Prostate gland (tissue), 2 donors: Measurements from ENCODE around the gene DSC2. TPM values are rescaled to one million over a fixed set of nuclear protein-coding genes. Genes with fewer than 3 reads are reported as not detected.
A peak's percentile ranks its signal among the peaks of the same experiment; 100 is the strongest.

Experiments
- DNase-seq: peaks from one replicate; pipeline ENCODE4 v3.0.0-alpha.2; 2019; ENCODE audit warnings: low spot score
- H3K27ac ChIP-seq, 2 donors: fragments of 200-600 bp; sonication (generic); 2 replicates each; pipeline ENCODE4 v1.5.1; 2017 to 2019
- H3K27me3 ChIP-seq: fragments of 200-600 bp; sonication (generic); replicated peaks from 2 replicates; pipeline ENCODE4 v1.5.1; 2019; ENCODE audit not compliant: insufficient read depth
- H3K36me3 ChIP-seq, 2 donors: fragments of 200-600 bp; sonication (generic); 1 replicate in 1 of 2; 2 replicates in 1 of 2; pipeline versions ENCODE4 v1.5.1 to v1.8.1; 2017 to 2019
- H3K4me1 ChIP-seq: fragments of 200-600 bp; sonication (generic); replicated peaks from 2 replicates; pipeline ENCODE4 v1.5.1; 2019
- H3K4me3 ChIP-seq, 2 donors: fragments of 200-600 bp; sonication (generic); 2 replicates each; pipeline ENCODE4 v1.5.1; 2017 to 2019
- H3K9me3 ChIP-seq: fragments of 200-600 bp; sonication (generic); 2 replicates; pipeline ENCODE4 v1.5.1; 2017
- POLR2A ChIP-seq: fragments of 450-650 bp; IDR thresholded peaks from one replicate; pipeline ENCODE4 v1.6.1; 2016; ENCODE audit warnings: antibody characterized with exemption, mild to moderate bottlenecking
- POLR2AphosphoS5 ChIP-seq: sonication (generic); formaldehyde crosslinking; IDR thresholded peaks from one replicate; pipeline ENCODE4 v1.6.1; 2017; ENCODE audit warnings: antibody characterized with exemption
- WGBS: methylation state at CpG from one replicate; pipeline ENCODE4 v1.1.5; 2018; 5-methylcytosine and 5-hydroxymethylcytosine counted together
- intact Hi-C: fragments of 100-400 bp; cut with DNase I; formaldehyde crosslinking; loops from one replicate; pipeline ENCODE4 v1.14.2; 2022
- total RNA-seq, 2 donors: library from RNA; depleted of rRNA; stranded (reverse); fragments of >200 nt; gene quantifications; one replicate each; pipeline ENCODE4 v1.1.0, GENCODE V29; 2016
- TF ChIP-seq, protein P1 (sequence below), 4 experiments: fragments of 200-600 bp in 2 of 4; fragments of 450-650 bp in 2 of 4; sonication (generic) in 2 of 4; IDR thresholded peaks; 1 replicate in 3 of 4; 2 replicates in 1 of 4; pipeline ENCODE4 v1.5.1; 2016 to 2019; ENCODE audit warnings: antibody characterized with exemption in 4 of 4, mild to moderate bottlenecking in 2 of 4, moderate library complexity in 2 of 4

DSC2 gene
- total RNA-seq, 2 donors from 2014 or later, result 8.4 to 29.1 TPM

DNA sequence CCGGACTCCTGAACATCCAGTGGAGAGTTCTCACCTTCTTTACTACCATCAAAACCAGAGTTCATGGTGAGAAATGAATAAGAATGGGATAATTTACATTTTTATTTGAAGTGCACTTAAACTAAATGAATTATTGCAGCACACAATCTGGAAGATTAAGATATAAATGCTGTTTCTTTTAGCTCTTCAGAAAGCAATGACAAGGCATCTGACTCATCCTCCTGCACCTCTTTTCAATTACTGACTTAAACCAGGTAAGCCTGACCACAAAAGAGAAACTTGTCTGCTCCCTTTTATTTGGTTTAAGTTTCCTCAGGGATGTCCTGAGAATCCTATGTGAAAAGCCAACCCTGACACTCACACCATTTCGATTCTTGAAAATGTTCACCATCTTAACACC, 720 bp upstream of the DSC2 start:
- intact Hi-C loops, result loop anchor here (10.0 kb wide), 1 partner anchor 58 kb away; the partner anchor contains the start of gene DSC3
- Histone ChIP-seq H3K27ac (peak overlapping the region in 1 of 2 donors; percentile 93), H3K4me3 (no peak overlapping the region), H3K9me3 (no peaks in the 10 kb centered on the region), H3K4me1 (no peaks in the 10 kb centered on the region), H3K36me3 (no peaks in the 10 kb centered on the region), H3K27me3 (no peaks in the 10 kb centered on the region)
- TF ChIP-seq, protein P1, sequence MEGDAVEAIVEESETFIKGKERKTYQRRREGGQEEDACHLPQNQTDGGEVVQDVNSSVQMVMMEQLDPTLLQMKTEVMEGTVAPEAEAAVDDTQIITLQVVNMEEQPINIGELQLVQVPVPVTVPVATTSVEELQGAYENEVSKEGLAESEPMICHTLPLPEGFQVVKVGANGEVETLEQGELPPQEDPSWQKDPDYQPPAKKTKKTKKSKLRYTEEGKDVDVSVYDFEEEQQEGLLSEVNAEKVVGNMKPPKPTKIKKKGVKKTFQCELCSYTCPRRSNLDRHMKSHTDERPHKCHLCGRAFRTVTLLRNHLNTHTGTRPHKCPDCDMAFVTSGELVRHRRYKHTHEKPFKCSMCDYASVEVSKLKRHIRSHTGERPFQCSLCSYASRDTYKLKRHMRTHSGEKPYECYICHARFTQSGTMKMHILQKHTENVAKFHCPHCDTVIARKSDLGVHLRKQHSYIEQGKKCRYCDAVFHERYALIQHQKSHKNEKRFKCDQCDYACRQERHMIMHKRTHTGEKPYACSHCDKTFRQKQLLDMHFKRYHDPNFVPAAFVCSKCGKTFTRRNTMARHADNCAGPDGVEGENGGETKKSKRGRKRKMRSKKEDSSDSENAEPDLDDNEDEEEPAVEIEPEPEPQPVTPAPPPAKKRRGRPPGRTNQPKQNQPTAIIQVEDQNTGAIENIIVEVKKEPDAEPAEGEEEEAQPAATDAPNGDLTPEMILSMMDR (IDR thresholded peaks at IDR 0.05), result no peak
- no peak for TF ChIP-seq POLR2AphosphoS5
- TF ChIP-seq POLR2A, result no peak
- WGBS, result 81% methylated on average over 2 of the region's 2 CpGs
- DNase-seq, result no peak

DNA sequence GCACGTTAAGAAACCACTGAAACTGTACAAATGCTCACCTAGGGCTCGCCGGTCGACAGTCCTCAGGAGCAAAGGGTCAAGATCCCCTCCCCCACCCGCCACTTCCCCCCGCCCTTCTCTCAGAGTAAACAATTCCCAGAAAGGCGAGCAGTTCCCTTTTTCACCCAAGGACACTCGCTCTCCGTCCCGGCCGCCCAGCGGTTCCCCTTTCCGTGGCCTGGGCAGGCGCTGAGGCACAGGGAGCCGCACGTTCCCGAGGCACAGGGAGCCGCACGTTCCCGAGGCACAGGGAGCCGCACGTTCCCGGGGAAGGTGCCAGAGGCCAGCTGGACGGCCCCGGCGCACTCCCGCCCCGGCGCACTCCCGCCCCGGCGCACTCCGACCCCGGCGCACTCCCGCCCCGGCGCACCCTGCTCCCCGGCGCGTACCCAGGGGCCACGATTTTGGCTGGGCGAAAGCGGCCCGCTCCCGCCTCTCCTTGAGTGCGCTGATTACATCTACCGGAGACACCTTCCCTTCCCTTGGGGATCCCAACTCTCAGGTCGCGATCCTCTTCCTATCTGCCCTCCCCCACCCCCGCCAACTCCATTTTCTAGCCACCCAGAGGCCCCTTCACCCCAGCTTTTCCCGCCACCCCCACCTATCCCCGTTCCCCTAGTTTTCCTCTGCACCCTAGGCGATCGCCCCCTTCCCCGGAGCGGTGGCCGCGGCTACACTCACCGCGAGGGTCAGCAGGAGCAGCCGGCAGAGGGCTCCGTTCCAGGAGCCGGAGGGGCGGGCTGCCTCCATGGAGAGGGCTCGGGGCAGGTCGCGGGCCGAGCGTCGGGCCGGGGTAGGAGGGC, 817 bp downstream of the DSC2 start:
- 4% methylated on average over 63 of the region's 72 CpGs for WGBS
- no peaks in the 10 kb centered on the region for H3K36me3 ChIP-seq
- H3K9me3 ChIP-seq, result no peaks in the 10 kb centered on the region
- peak overlapping the region; percentile 50 to 74 for H3K4me3 ChIP-seq
- TF ChIP-seq, protein P1 (IDR thresholded peaks at IDR 0.05), result no peak
- peak; percentile 44 for TF ChIP-seq POLR2A
- peak; percentile 53 for DNase-seq
- intact Hi-C loops, result loop anchor here (10.0 kb wide), 1 partner anchor 57 kb away; the partner anchor contains the start of gene DSC3
- peak overlapping the region; percentile 91 to 93 for H3K27ac ChIP-seq
- H3K27me3 ChIP-seq, result no peaks in the 10 kb centered on the region
- no peaks in the 10 kb centered on the region for H3K4me1 ChIP-seq

DNA sequence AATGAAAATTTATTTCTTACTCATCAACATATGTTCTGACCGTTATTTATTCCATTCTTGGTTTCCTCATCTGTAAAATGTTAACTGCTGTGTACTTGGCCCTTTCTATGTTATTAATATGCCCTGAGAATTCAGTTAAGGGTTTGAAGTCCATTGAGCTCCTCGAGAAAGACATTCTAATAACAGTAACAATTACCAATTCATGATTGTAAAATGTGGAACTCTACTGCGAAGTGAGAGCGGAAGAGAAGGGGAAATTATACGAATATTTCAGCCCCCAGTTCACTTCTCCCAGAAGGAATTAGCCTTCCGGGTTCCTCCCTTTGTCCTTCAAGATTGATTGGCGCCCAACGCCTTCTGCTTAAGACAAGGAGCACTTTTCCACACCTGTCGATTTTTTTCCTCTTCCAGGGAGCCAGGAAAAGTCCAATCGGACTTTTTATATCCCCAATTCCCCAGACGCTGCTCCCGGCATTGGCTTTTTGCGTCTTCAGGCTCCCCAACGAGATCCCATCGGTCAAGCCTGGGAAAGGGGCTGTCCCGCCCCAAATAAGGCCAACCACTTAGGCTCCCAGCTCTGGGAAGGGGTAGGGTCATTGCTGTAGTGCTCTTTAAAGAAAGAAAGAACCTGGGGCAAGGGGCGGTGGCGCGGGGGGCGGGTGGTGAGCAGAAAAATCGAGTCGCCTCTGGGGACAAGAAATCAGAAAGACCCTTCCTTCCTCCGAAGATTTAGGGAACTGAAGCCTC, 1.6 kb downstream of the DSC2 start:
- no peaks in the 10 kb centered on the region for H3K9me3 ChIP-seq
- peak overlapping the region; percentile 91 to 93 for H3K27ac ChIP-seq
- WGBS, result 11% methylated on average over 23 of the region's 23 CpGs
- H3K4me1 ChIP-seq, result no peaks in the 10 kb centered on the region
- intact Hi-C loops, result loop anchor here (10.0 kb wide), 1 partner anchor 56 kb away; the partner anchor contains the start of gene DSC3
- no peak for TF ChIP-seq POLR2AphosphoS5
- TF ChIP-seq, protein P1 (IDR thresholded peaks at IDR 0.05), result no peak
- no peak for TF ChIP-seq POLR2A
- H3K27me3 ChIP-seq, result no peaks in the 10 kb centered on the region
- no peaks in the 10 kb centered on the region for H3K36me3 ChIP-seq
- H3K4me3 ChIP-seq, result peak overlapping the region; percentile 50 to 74
- DNase-seq, result peak; percentile 5

DNA sequence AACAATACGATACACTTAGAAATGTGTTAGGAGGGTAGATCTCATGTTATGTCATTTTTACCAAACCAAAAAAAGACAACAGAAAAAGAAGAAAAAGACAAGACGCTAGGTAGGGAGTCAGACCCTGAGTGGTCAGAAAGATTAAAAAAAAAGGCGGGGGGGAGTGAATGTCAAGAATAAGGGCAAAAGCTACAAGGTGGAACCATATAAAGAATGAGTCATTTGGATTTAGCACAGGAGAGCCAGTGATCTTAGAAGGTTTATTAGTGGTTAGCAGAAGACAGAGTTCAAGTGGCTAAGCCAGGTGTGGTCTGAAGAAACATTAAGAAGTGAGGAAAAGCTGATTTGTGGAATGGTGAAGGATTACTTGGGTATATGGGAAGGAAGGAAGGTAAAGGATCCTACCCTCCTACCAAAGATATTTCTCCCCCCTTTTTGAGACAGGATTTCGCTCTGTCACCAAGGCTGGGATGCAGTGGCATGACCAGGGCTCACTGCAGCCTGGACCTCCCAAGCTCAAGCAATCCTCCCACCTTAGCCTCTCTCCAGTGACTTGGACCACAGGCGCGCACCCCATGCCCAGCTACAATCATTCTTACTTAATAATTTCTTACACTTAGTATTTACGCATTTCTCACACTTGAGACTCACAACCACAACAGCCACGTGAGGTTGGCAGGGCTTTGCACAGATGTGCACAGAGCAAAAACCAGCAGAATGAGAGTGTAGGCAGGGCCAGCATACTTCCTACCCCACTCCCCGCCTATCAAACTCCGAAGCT, 2.6 kb downstream of the DSC2 start:
- Histone ChIP-seq H3K9me3 (no peaks in the 10 kb centered on the region), H3K36me3 (no peaks in the 10 kb centered on the region), H3K4me3 (peak overlapping the region in 1 of 2 donors; percentile 74), H3K27ac (peak overlapping the region in 1 of 2 donors; percentile 93), H3K27me3 (no peaks in the 10 kb centered on the region), H3K4me1 (no peaks in the 10 kb centered on the region)
- 83% methylated on average over 10 of the region's 10 CpGs for WGBS
- DNase-seq, result no peak
- no peak for TF ChIP-seq POLR2A
- TF ChIP-seq, protein P1 (IDR thresholded peaks at IDR 0.05), result no peak
- TF ChIP-seq POLR2AphosphoS5, result no peak
- intact Hi-C loops, result loop anchor here (10.0 kb wide), 1 partner anchor 55 kb away; the partner anchor contains the start of gene DSC3
